GM21576 (cell line): Measurements from ENCODE around the gene P2RX5.

Experiments
- ATAC-seq: cut with Tn5 transposase; IDR thresholded peaks from one replicate; pipeline ENCODE4 v1.9.1; 2021; ENCODE audit warnings: mild to moderate bottlenecking, moderate library complexity; ENCODE audit not compliant: unreplicated experiment

P2RX5 gene

DNA sequence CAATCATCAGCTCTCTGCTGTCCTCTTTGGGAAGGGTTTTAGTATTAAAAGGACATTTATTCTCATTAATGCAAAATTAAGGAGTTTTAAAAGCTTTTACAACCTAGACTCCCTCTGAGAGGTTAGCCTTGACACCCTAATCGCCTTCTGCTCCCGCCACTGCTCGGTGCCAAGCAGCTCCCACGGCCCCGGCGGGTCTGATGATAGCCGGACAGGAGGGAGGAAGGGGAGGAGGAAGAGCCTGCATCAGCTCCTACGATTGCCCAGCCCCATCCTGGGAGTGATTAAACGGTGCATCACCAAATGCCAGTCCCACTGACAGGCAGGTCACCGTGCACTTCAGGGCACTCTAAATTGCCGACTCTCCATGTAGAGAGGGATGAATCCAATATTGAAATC, 68.2 kb downstream of the P2RX5 start:
- ATAC-seq: no peak

DNA sequence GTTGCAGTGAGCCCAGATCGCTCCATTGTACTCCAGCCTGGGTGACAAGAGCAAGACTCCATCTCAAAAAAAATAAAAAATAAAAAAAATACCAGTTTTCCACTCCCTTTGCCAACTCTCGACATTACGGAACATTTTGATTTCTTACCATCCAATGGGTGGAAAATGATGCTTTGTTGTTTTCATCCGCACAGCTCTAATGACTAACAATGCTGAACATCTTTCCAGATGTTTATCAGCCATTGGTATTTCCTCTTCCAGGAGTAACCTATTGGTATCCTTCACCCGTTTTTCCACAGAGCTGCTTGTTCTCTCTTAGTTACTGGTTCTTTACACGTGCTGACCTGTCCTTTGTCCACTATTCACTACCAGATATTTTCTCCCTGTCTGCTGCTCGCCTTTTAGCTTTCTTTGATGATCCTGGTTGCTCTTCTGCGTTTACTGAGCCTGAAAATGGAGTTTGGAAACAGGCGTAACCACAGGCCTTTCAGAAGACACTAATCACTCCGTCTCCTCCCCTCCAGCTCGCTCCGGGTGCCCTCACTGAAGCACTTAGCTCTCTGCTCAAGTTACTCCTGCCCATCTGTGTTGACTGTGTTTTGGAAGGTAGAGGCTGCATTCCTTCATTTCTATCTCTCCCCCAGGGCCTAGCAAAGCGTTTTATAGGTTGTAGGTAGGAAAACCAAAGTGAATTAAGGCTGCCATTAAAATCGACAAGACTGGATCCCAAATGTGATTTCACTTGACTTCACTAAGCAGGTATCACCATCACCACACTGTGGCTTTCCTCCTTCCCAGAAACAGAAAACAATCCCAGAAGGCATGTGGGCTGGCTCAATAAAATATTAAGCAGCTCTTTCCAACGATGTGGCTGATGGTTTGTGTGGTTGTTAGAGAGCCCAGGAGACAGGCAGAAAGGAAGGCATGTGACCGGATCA, 68.9 kb downstream of the P2RX5 start:
- no peak for ATAC-seq
